IPS-15b (cell line): ENCODE results near the gene PERP.
"Not testable (repeated sequence)": the region's sequence is repeated elsewhere in the genome, so short reads cannot be mapped to it uniquely, and the experiment has no call there.

ENCODE experiments used
- H3K27me3 ChIP-seq: one replicate; pipeline ENCODE4 v1.6.1; 2013; ENCODE audit warnings: low read length; ENCODE audit not compliant: control insufficient read depth, insufficient read depth
- H3K36me3 ChIP-seq: one replicate; pipeline ENCODE4 v1.6.1; 2013; ENCODE audit warnings: low read length; ENCODE audit not compliant: control insufficient read depth, insufficient read depth
- H3K4me1 ChIP-seq: one replicate; pipeline ENCODE4 v1.6.1; 2013; ENCODE audit warnings: mild to moderate bottlenecking, low read length; ENCODE audit not compliant: control insufficient read depth, insufficient read depth
- H3K4me3 ChIP-seq: one replicate; pipeline ENCODE4 v1.5.1; 2013; ENCODE audit warnings: low read depth, low read length
- H3K9ac ChIP-seq: one replicate; pipeline ENCODE4 v1.6.1; 2013; ENCODE audit warnings: low read depth, mild to moderate bottlenecking, low read length
- H3K9me3 ChIP-seq: one replicate; pipeline ENCODE4 v1.6.1; 2013; ENCODE audit warnings: mild to moderate bottlenecking, low read length; ENCODE audit not compliant: control insufficient read depth, insufficient read depth

Gene PERP

GRCh38 chr6:138107078-138107751 lies at the start of gene PERP:
TSS of gene PERP (minus strand) at chr6:138107419. CDS start at chr6:138107340, 79 bp downstream.
- Histone ChIP-seq H3K36me3 (no peaks in the 10 kb centered on the region), H3K4me1 (peaks cover 2% of the 10 kb centered on the region), H3K9ac (peak within 1 kb of the TSS; percentile 62), H3K9me3 (no peaks in the 10 kb centered on the region), H3K4me3 (peak within 1 kb of the TSS; percentile 83), H3K27me3 (no peaks in the 10 kb centered on the region)

DNA sequence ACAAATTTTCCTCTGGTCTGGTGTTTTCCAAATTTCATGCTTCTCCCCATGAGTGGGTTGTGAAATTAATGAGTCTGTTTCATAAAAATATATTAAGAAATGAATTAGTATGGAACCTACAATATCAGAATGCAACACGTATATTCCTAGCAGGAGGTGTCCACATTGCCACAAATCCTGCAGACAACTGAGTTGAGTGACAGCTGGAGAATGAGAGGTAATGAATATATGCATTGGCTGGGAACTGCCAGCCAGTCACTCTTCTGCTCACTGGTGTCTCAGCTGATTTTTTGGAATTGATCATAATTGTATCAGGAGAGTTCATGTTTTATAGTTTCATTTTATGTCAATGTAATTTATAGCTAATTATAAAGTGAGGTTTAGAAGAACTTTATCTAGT lies 48.2 kb upstream of the PERP start:
- Histone ChIP-seq H3K9ac (no peak overlapping the region), H3K9me3 (no peaks in the 10 kb centered on the region), H3K4me3 (no peak overlapping the region), H3K36me3 (no peaks in the 10 kb centered on the region), H3K27me3 (peaks cover 3% of the 10 kb centered on the region), H3K4me1 (no peaks in the 10 kb centered on the region)

GRCh38 chr6:138146544-138146943 lies 39.3 kb upstream of the PERP start:
- H3K36me3 ChIP-seq: no peaks in the 10 kb centered on the region
- H3K4me3 ChIP-seq: no peak overlapping the region
- H3K4me1 ChIP-seq: no peaks in the 10 kb centered on the region
- H3K9me3 ChIP-seq: no peaks in the 10 kb centered on the region
- H3K27me3 ChIP-seq: no peaks in the 10 kb centered on the region
- H3K9ac ChIP-seq: no peak overlapping the region

DNA sequence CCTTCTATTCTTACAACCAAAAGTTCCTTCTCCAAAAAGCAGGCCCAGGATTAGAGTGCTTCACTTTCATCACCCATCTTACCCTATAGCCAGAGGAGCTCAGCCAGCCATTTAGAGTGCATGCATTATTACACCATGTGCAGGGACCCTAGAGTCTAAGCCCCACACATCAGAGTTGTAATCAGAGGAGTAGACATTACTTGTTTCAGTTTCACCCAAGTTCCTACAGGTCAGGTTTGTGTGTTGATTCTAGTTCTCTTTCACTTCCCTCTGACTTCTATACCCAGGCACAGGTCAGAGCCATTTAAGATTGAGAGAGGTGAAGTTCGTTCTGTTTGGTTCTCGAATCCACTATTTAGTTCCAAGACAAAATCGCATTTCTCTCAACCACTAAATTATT lies 38.2 kb upstream of the PERP start:
- Histone ChIP-seq H3K9ac (no peak overlapping the region), H3K4me3 (no peak overlapping the region), H3K4me1 (no peaks in the 10 kb centered on the region), H3K36me3 (no peaks in the 10 kb centered on the region), H3K27me3 (no peaks in the 10 kb centered on the region), H3K9me3 (no peaks in the 10 kb centered on the region)

DNA sequence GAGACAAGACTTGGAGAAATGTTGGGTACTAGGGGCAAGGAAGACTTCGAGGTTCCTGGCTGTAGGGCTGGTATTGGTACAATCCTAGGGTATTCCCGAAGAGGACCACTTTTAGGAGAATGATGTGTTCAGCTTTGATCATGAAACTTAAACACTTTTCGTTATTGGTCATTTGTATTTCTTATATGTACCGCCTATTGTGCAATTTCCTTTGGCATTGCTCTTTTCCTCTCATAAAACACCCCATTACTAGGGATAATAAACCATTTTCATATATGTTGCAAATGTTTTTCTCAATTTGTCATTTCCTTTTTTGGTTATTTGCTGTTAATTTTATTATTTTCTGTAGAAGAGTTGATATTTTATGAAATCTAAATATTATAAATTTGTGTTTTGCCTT lies 35.6 kb upstream of the PERP start:
- Histone ChIP-seq H3K27me3 (no peaks in the 10 kb centered on the region), H3K9ac (no peak overlapping the region), H3K4me1 (no peaks in the 10 kb centered on the region), H3K36me3 (no peaks in the 10 kb centered on the region), H3K4me3 (no peak overlapping the region), H3K9me3 (no peaks in the 10 kb centered on the region)

DNA sequence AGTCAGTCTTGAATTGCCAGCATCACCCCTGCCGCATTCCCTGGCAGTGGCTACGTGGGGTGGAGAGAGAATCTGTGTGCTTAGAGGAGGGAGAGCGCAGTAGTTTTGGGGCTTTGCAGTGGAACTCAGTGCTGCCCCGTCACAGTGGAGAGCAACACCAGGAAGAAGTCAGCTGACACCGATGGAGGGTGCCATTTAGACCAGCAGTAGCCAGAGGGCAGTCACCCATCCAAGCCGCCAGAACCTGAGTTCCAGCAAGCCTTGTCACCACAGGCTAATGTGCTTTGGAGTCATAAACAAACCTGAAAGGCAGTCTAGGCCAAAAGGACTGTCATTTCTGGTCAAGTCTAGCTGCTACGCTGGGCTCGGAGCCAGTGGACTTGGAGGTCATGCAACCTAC lies 22.0 kb upstream of the PERP start:
- Histone ChIP-seq H3K27me3 (no peaks in the 10 kb centered on the region), H3K9me3 (no peaks in the 10 kb centered on the region), H3K36me3 (no peaks in the 10 kb centered on the region), H3K9ac (no peak overlapping the region), H3K4me1 (no peaks in the 10 kb centered on the region), H3K4me3 (no peak overlapping the region)

DNA sequence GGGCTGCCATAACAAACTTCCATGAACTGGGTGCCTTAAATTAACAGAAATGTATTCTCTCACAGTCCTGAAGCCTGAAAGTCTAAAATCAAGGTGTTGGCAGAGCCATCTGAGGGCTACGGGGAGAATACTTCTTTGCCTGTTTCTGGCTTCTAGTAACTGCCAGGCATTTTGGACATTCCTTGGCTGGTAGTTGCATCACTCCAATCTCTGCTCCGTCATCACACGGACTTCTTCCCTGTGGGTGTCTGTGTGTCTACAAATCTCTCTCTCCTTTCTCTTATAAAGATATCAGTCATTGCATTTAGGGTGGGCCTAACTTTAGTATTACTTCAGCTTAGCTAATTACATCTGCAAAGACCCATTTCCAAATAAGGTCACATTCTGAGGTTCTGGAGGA lies 20.9 kb upstream of the PERP start:
- Histone ChIP-seq H3K36me3 (no peaks in the 10 kb centered on the region), H3K4me1 (no peaks in the 10 kb centered on the region), H3K9me3 (no peaks in the 10 kb centered on the region), H3K27me3 (no peaks in the 10 kb centered on the region), H3K9ac (no peak overlapping the region), H3K4me3 (no peak overlapping the region)

- Histone ChIP-seq H3K4me1 (no peaks in the 10 kb centered on the region), H3K36me3 (no peaks in the 10 kb centered on the region), H3K4me3 (no peak overlapping the region), H3K9ac (no peak overlapping the region), H3K9me3 (no peaks in the 10 kb centered on the region), H3K27me3 (no peaks in the 10 kb centered on the region)
Observed at GRCh38 chr6:138124096-138124495, 16.9 kb upstream of the PERP start.

- no peak overlapping the region for H3K4me3 ChIP-seq
- H3K27me3 ChIP-seq: no peaks in the 10 kb centered on the region
- no peaks in the 10 kb centered on the region for H3K9me3 ChIP-seq
- peaks cover 4% of the 10 kb centered on the region for H3K4me1 ChIP-seq
- H3K9ac ChIP-seq: no peak overlapping the region
- H3K36me3 ChIP-seq: no peaks in the 10 kb centered on the region
Observed at GRCh38 chr6:138119976-138120375, 12.8 kb upstream of the PERP start.

GRCh38 chr6:138119229-138119628 lies 12.0 kb upstream of the PERP start:
- not testable (repeated sequence) for H3K4me1 ChIP-seq, H3K4me3 ChIP-seq, H3K27me3 ChIP-seq, H3K9me3 ChIP-seq, H3K36me3 ChIP-seq, H3K9ac ChIP-seq

GRCh38 chr6:138117376-138117914 lies 10.2 kb upstream of the PERP start:
- H3K4me3 ChIP-seq: no peak overlapping the region
- H3K27me3 ChIP-seq: no peaks in the 10 kb centered on the region
- H3K36me3 ChIP-seq: no peaks in the 10 kb centered on the region
- H3K9me3 ChIP-seq: no peaks in the 10 kb centered on the region
- no peak overlapping the region for H3K9ac ChIP-seq
- peaks cover 4% of the 10 kb centered on the region for H3K4me1 ChIP-seq

DNA sequence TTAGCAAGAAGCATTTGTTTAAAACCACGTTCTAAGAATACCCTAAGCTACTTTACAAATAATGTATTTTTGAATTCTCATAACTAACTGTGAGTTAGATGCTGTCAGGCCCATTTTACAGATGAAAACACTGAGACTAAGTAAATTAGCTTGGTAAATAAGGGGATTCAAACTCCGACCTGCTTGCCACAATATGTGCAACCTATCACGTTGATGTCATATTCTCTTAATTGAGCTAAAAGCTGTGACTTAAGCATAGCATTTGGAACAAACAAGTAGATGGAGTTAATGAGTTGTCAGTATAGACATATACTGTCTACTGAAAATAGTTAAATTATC lies 9.4 kb upstream of the PERP start:
- Histone ChIP-seq H3K4me1 (peaks cover 4% of the 10 kb centered on the region), H3K9me3 (no peaks in the 10 kb centered on the region), H3K9ac (no peak overlapping the region), H3K4me3 (no peak overlapping the region), H3K36me3 (no peaks in the 10 kb centered on the region), H3K27me3 (no peaks in the 10 kb centered on the region)
